ENCODE results near the gene ACSM3.
"Not testable (repeated sequence)": the region's sequence is repeated elsewhere in the genome, so short reads cannot be mapped to it uniquely, and the experiment has no call there.

The ACSM3 gene

GRCh38 chr16:20761175-20761574, 2.6 kb upstream of the ACSM3 start:
- no peak for DNase-seq

- DNase-seq, result no peak
Observed at GRCh38 chr16:20762404-20763123, 1.2 kb upstream of the ACSM3 start.

GRCh38 chr16:20764448-20764847, 634 bp downstream of the ACSM3 start:
- not testable (repeated sequence) for DNase-seq

GRCh38 chr16:20765732-20766131, 1.9 kb downstream of the ACSM3 start:
- no peak for DNase-seq

GRCh38 chr16:20766294-20766693, 2.5 kb downstream of the ACSM3 start:
- DNase-seq, result no peak

GRCh38 chr16:20767577-20767976, 3.8 kb downstream of the ACSM3 start:
- DNase-seq, result no peak

GRCh38 chr16:20768121-20768520, 4.3 kb downstream of the ACSM3 start:
- DNase-seq, result no peak

- DNase-seq, result no peak
Observed at GRCh38 chr16:20768818-20769217, 5.0 kb downstream of the ACSM3 start.

- no peak for DNase-seq
Observed at GRCh38 chr16:20773679-20774078, 9.9 kb downstream of the ACSM3 start.

GRCh38 chr16:20774703-20775362, 11.0 kb downstream of the ACSM3 start:
- DNase-seq, result peak; percentile 56 to 58

- DNase-seq, result no peak
Observed at GRCh38 chr16:20781697-20782096, 17.9 kb downstream of the ACSM3 start.

GRCh38 chr16:20782470-20782869, 18.7 kb downstream of the ACSM3 start:
- DNase-seq, result no peak

GRCh38 chr16:20784204-20784603, 20.4 kb downstream of the ACSM3 start:
- DNase-seq, result no peak

GRCh38 chr16:20789130-20789529, 25.3 kb downstream of the ACSM3 start:
- DNase-seq, result no peak

- no peak for DNase-seq
Observed at GRCh38 chr16:20791923-20792612, 28.3 kb downstream of the ACSM3 start.

GRCh38 chr16:20798364-20798763, 34.5 kb downstream of the ACSM3 start:
- peak in 1 of 2 donors; percentile 18 for DNase-seq

- peak in 1 of 2 donors; percentile 17 for DNase-seq
Observed at GRCh38 chr16:20799599-20799998, 35.8 kb downstream of the ACSM3 start.

- DNase-seq, result no peak
Observed at GRCh38 chr16:20801278-20801677, 37.5 kb downstream of the ACSM3 start.

GRCh38 chr16:20803192-20803560, 39.4 kb downstream of the ACSM3 start:
- DNase-seq, result no peak

- no peak for DNase-seq
Observed at GRCh38 chr16:20803561-20804214, 39.9 kb downstream of the ACSM3 start.

- not testable (repeated sequence) for DNase-seq
Observed at GRCh38 chr16:20805684-20806167, 41.9 kb downstream of the ACSM3 start.

- DNase-seq, result peak; percentile 80
Observed at GRCh38 chr16:20806168-20807050, 42.6 kb downstream of the ACSM3 start, which contains the start of the genes ERI2 and REXO5. Gene ERI2, minus strand, starts transcription at chr16:20806472. Its CDS starts 42 bp downstream, at chr16:20806430. Gene REXO5, plus strand, starts transcription at chr16:20806527. Its CDS starts 427 bp downstream, at chr16:20806954.
